Measurements from ENCODE around the gene SERPINF2.
A peak's percentile ranks its signal among the peaks of the same experiment; 100 is the strongest.
"Not testable (repeated sequence)": the region's sequence is repeated elsewhere in the genome, so short reads cannot be mapped to it uniquely, and the experiment has no call there.

The SERPINF2 gene

GRCh38 chr17:1783834-1784611 lies 41.4 kb downstream of the SERPINF2 start:
- FAIRE-seq (peak; percentile 84), DNase-seq (ENCODE audit: insufficient read length, low spot score) (no peak)
- TF ChIP-seq PAX5 (IDR thresholded peaks at IDR 0.05; ENCODE audit: insufficient read depth, low read length, severe bottlenecking) (no peak), TAF1 (IDR thresholded peaks at IDR 0.05; ENCODE audit: low read depth, low read length) (no peak), POLR2A (IDR thresholded peaks at IDR 0.05; ENCODE audit: low read depth, low read length) (no peak), POU2F2 (IDR thresholded peaks at IDR 0.05; ENCODE audit: low read depth, low read length) (no peak), POLR2AphosphoS5 (IDR thresholded peaks at IDR 0.05; ENCODE audit: low read depth, low read length) (no peak), SPI1 (IDR thresholded peaks at IDR 0.05; ENCODE audit: low read depth, low read length) (no peak)

GRCh38 chr17:1785930-1786329 lies 43.3 kb downstream of the SERPINF2 start:
- DNase-seq (ENCODE audit: insufficient read length, low spot score) (no peak), FAIRE-seq (no peak)
- no peak for TF ChIP-seq TAF1 (IDR thresholded peaks at IDR 0.05; ENCODE audit: low read depth, low read length)
- no peak for TF ChIP-seq POLR2AphosphoS5 (IDR thresholded peaks at IDR 0.05; ENCODE audit: low read depth, low read length)
- no peak for TF ChIP-seq PAX5 (IDR thresholded peaks at IDR 0.05; ENCODE audit: insufficient read depth, low read length, severe bottlenecking)
- TF ChIP-seq POLR2A (IDR thresholded peaks at IDR 0.05; ENCODE audit: low read depth, low read length) = no peak
- TF ChIP-seq SPI1 (IDR thresholded peaks at IDR 0.05; ENCODE audit: low read depth, low read length) = no peak
- TF ChIP-seq POU2F2 (IDR thresholded peaks at IDR 0.05; ENCODE audit: low read depth, low read length) = no peak

- FAIRE-seq (no peak), DNase-seq (ENCODE audit: insufficient read length, low spot score) (no peak)
- TF ChIP-seq PAX5 (IDR thresholded peaks at IDR 0.05; ENCODE audit: insufficient read depth, low read length, severe bottlenecking) (no peak), TAF1 (IDR thresholded peaks at IDR 0.05; ENCODE audit: low read depth, low read length) (no peak), POLR2A (IDR thresholded peaks at IDR 0.05; ENCODE audit: low read depth, low read length) (no peak), POU2F2 (IDR thresholded peaks at IDR 0.05; ENCODE audit: low read depth, low read length) (no peak), POLR2AphosphoS5 (IDR thresholded peaks at IDR 0.05; ENCODE audit: low read depth, low read length) (no peak), SPI1 (IDR thresholded peaks at IDR 0.05; ENCODE audit: low read depth, low read length) (no peak)
Observed at GRCh38 chr17:1786708-1787107, 44.0 kb downstream of the SERPINF2 start.

- FAIRE-seq = no peak
- TF ChIP-seq SPI1 (IDR thresholded peaks at IDR 0.05; ENCODE audit: low read depth, low read length) = no peak
- TF ChIP-seq TAF1 (IDR thresholded peaks at IDR 0.05; ENCODE audit: low read depth, low read length) = no peak
- TF ChIP-seq PAX5 (IDR thresholded peaks at IDR 0.05; ENCODE audit: insufficient read depth, low read length, severe bottlenecking) = no peak
- TF ChIP-seq POLR2A (IDR thresholded peaks at IDR 0.05; ENCODE audit: low read depth, low read length) = no peak
- TF ChIP-seq POU2F2 (IDR thresholded peaks at IDR 0.05; ENCODE audit: low read depth, low read length) = no peak
- no peak for TF ChIP-seq POLR2AphosphoS5 (IDR thresholded peaks at IDR 0.05; ENCODE audit: low read depth, low read length)
- no peak for DNase-seq (ENCODE audit: insufficient read length, low spot score)
Observed at GRCh38 chr17:1787301-1787902, 44.7 kb downstream of the SERPINF2 start.

GRCh38 chr17:1789936-1790335 lies 47.3 kb downstream of the SERPINF2 start:
- DNase-seq (ENCODE audit: insufficient read length, low spot score) (no peak), FAIRE-seq (peak; percentile 33)
- TF ChIP-seq POU2F2 (IDR thresholded peaks at IDR 0.05; ENCODE audit: low read depth, low read length) = no peak
- no peak for TF ChIP-seq SPI1 (IDR thresholded peaks at IDR 0.05; ENCODE audit: low read depth, low read length)
- no peak for TF ChIP-seq POLR2A (IDR thresholded peaks at IDR 0.05; ENCODE audit: low read depth, low read length)
- no peak for TF ChIP-seq PAX5 (IDR thresholded peaks at IDR 0.05; ENCODE audit: insufficient read depth, low read length, severe bottlenecking)
- TF ChIP-seq POLR2AphosphoS5 (IDR thresholded peaks at IDR 0.05; ENCODE audit: low read depth, low read length) = no peak
- TF ChIP-seq TAF1 (IDR thresholded peaks at IDR 0.05; ENCODE audit: low read depth, low read length) = no peak

GRCh38 chr17:1792495-1793446 lies 50.1 kb downstream of the SERPINF2 start:
- DNase-seq (ENCODE audit: insufficient read length, low spot score) (no peak), FAIRE-seq (no peak)
- TF ChIP-seq POLR2A (IDR thresholded peaks at IDR 0.05; ENCODE audit: low read depth, low read length) = no peak
- TF ChIP-seq PAX5 (IDR thresholded peaks at IDR 0.05; ENCODE audit: insufficient read depth, low read length, severe bottlenecking) = no peak
- no peak for TF ChIP-seq POLR2AphosphoS5 (IDR thresholded peaks at IDR 0.05; ENCODE audit: low read depth, low read length)
- no peak for TF ChIP-seq SPI1 (IDR thresholded peaks at IDR 0.05; ENCODE audit: low read depth, low read length)

- no peak for FAIRE-seq
- DNase-seq (ENCODE audit: insufficient read length, low spot score) = no peak
- no peak for TF ChIP-seq PAX5 (IDR thresholded peaks at IDR 0.05; ENCODE audit: insufficient read depth, low read length, severe bottlenecking)
Observed at GRCh38 chr17:1793447-1793806, 50.8 kb downstream of the SERPINF2 start.

GRCh38 chr17:1796800-1797199 lies 54.1 kb downstream of the SERPINF2 start:
- DNase-seq (ENCODE audit: insufficient read length, low spot score) = no peak
- no peak for FAIRE-seq
- TF ChIP-seq TAF1 (IDR thresholded peaks at IDR 0.05; ENCODE audit: low read depth, low read length) (no peak), POLR2AphosphoS5 (IDR thresholded peaks at IDR 0.05; ENCODE audit: low read depth, low read length) (no peak), POU2F2 (IDR thresholded peaks at IDR 0.05; ENCODE audit: low read depth, low read length) (no peak), POLR2A (IDR thresholded peaks at IDR 0.05; ENCODE audit: low read depth, low read length) (no peak), PAX5 (IDR thresholded peaks at IDR 0.05; ENCODE audit: insufficient read depth, low read length, severe bottlenecking) (no peak), SPI1 (IDR thresholded peaks at IDR 0.05; ENCODE audit: low read depth, low read length) (no peak)

- FAIRE-seq (no peak), DNase-seq (ENCODE audit: insufficient read length, low spot score) (no peak)
- TF ChIP-seq SPI1 (IDR thresholded peaks at IDR 0.05; ENCODE audit: low read depth, low read length) (no peak), POLR2A (IDR thresholded peaks at IDR 0.05; ENCODE audit: low read depth, low read length) (no peak), TAF1 (IDR thresholded peaks at IDR 0.05; ENCODE audit: low read depth, low read length) (no peak), PAX5 (IDR thresholded peaks at IDR 0.05; ENCODE audit: insufficient read depth, low read length, severe bottlenecking) (no peak), POLR2AphosphoS5 (IDR thresholded peaks at IDR 0.05; ENCODE audit: low read depth, low read length) (no peak), POU2F2 (IDR thresholded peaks at IDR 0.05; ENCODE audit: low read depth, low read length) (no peak)
Observed at GRCh38 chr17:1797323-1797722, 54.7 kb downstream of the SERPINF2 start.

- not testable (repeated sequence) for FAIRE-seq; DNase-seq (ENCODE audit: insufficient read length, low spot score)
Observed at GRCh38 chr17:1797846-1798245, 55.2 kb downstream of the SERPINF2 start.

Measured in GM12891 (cell line).